ENCODE data around the gene FLT4.
"Not testable (repeated sequence)": the region's sequence is repeated elsewhere in the genome, so short reads cannot be mapped to it uniquely, and the experiment has no call there.

FLT4 gene

DNA sequence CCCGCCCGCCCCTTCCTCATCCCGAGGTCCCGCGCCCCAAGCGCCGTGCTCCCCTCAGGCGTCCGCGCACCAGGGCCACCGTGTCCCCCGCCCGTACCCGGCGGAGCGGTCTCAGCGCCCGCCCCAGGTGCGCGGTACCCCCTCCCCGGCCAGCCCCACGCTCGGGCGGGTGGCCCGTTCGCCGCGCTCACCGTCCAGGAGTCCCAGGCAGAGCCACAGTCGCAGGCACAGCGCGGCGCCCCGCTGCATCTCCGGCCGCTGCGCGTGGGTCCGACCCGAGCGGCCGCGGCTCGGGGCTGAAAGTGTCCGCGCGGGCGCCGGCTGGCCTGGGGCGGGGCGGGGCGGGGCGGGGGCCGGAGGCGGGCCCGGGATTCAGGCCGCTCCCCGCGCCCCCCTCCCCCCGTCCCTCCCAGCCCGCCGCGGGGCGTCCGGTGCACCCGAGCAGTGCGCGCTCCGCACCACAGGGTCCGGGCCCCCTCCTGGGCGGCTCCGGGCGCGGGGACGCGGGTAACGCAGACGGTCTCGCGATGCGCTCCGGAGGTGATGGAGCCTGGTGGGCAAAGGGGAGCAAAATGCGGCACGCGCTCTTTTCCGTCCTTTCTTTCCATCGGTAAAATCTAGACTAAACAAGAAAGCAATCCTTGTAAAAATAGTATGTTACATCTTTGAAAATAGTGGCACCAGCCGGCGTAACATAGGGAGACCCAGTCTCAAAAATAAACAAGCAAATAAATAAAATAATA lies at the start of gene FLT4:
FLT4 (minus strand) TSS at position 304 of the 743 bp plus-strand sequence; CDS start at position 249, 55 bp downstream.
- in situ Hi-C loops (cut with HindIII; ENCODE audit: low sequenced_read_pairs), result loop anchor here (5.0 kb wide), 3 partner anchors 48 to 103 kb away; no protein-coding TSS in a partner anchor

GRCh38 chr5:180699042-180699441 lies 49.6 kb upstream of the FLT4 start:
- in situ Hi-C loops (cut with HindIII; ENCODE audit: low sequenced_read_pairs), result loop anchor here (5.0 kb wide), 1 partner anchor 52 kb away; the partner anchor contains the start of gene FLT4

DNA sequence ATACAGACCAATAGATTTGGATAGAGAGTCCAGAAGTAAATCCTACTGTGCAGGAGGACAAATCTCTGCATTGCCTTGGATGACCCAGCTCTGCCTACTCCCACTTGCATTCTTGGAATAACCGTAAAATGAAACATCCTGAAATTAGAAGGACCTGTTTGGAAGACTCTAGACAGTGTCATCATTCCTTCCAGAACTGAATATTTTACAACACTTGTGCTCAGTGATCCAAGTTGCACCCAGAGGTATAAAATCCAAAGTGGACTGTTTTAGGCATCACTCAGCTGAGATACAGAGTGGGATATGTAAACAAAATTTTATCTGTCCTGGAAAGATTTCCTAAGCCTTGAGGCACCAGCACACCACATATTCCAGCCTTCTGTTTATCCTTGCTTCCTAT lies 46.7 kb upstream of the FLT4 start:
- in situ Hi-C loops (cut with HindIII; ENCODE audit: low sequenced_read_pairs), result loop anchor here (5.0 kb wide), 1 partner anchor 49 kb away; the partner anchor contains the start of gene FLT4

DNA sequence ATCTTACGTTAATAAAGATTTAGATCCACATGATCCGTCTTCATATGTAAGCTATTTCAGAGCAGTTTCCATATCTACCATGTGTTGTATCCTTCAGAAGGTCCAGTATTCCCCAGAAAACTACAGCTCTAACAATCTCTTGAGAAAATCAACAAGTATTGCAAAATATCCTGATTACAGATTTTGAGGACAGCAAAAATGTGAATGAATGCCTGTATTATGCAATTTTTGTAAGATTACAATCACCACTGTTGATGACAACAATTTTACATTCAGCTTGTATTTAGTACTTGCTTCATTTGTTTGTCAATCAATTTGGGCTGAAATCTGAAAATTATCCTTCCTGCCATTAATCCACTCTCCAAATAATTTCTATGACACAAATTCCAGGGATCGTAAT lies 43.0 kb upstream of the FLT4 start:
- in situ Hi-C loops (cut with HindIII; ENCODE audit: low sequenced_read_pairs), result loop anchor here (5.0 kb wide), 1 partner anchor 60 kb away; no protein-coding TSS in a partner anchor

DNA sequence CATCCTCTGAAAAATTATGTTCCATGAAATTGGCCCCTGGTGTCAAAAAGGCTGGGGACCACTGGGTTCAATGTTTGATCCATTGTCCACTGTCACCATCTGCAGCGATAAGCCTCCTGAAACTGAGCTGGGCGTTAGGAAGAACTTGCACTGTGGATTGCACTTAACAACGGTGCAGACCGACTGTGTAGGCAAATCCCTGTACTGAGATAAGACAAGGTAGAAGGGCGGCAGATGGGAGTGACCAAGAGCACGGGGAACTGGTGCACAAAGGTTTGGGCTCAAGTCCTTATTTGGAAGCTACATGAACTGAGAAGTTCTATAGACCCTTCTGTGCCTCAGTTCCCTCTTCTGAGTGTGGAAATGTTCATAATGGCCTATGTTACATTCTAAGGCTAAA lies 41.6 kb upstream of the FLT4 start:
- in situ Hi-C loops (cut with HindIII; ENCODE audit: low sequenced_read_pairs), result loop anchor here (5.0 kb wide), 1 partner anchor 61 kb away; no protein-coding TSS in a partner anchor

GRCh38 chr5:180690562-180690961 lies 41.2 kb upstream of the FLT4 start:
- in situ Hi-C loops (cut with HindIII; ENCODE audit: low sequenced_read_pairs), result loop anchor here (5.0 kb wide), 1 partner anchor 62 kb away; no protein-coding TSS in a partner anchor

- in situ Hi-C loops (cut with HindIII; ENCODE audit: low sequenced_read_pairs), result loop anchor here (5.0 kb wide), 1 partner anchor 63 kb away; no protein-coding TSS in a partner anchor
These were observed 40.4 kb upstream of the FLT4 start for GRCh38 chr5:180689775-180690174.

DNA sequence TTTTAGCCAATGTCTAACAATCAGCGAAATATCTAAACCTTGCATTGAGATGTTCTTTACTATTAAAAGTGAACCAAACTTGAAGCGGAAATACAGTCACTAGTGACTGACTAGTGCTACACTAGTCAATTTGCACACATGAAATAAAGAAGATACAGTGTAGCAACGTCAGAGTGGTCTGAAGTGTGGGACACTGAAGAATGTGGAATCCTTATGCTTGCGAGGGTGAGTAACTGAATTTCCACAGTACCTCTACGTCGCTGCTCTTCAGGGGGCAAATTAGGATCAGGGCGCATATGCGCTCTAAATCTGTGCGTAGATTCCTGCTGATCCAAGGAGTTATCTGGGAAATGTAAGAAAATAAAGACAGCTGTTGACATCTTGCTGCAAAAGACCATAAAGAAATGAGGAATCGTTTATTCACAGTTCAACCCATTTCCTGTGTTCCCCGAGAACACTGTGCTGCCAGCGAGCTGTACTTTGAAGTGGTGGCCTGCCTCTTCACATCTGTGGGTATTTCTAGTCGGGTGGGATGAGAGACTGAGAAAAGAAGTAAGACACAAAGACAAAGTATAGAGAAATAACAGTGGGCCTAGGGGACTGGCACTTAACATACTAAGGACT lies 39.8 kb upstream of the FLT4 start:
- in situ Hi-C loops (cut with HindIII; ENCODE audit: low sequenced_read_pairs), result no loop called here

DNA sequence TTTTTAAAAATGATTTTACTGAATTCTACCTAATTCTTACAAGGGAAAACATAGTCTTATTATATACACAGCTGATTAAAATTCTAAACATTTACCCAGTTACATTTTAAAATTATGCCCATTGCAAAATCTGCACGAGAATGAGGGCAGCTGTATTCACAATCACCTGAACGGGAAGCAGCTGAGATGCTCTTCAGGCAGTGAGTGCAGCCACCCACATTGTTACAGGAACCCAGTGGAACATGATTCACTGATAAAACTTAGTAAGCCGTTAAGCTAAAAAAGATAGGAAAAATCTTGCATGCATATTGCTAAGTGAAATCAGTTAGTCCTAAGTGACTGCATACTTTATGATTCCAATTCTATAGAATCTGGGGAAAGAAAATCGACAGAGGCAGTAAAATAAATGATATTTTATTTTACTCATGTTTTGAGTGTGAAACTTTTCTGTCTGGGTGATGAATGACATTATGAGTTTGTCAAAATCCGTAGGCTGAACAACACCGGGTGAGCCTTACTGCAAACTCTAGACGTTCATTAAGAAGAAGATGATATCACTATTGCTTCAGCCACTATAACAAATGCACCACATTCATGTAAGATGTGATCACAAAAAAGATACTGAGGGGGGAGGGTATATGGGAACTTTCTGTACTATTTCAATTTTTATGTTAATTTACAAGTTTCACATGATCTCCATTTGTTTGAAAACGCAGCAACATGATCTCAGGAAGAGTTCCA lies 39.1 kb upstream of the FLT4 start:
- in situ Hi-C loops (cut with HindIII; ENCODE audit: low sequenced_read_pairs), result no loop called here

DNA sequence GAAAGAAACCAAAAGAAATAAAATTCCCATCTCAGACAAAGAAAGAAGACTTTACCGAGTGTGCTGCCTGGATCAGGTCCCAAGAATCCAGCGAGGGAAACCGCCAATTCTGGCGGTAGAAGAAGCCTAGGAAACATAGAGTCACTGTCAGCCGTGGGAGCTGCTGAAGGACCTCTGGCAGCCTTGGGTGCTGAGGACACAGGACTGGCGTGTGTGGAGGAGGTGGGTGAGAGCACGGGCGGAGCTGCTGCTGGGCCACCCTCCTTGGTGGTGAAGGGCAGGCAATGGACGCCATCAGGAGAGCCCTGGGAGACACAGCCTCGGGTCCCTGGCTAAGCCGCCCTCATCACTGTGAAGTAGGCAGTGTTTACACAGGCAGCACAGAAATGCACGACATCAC lies 37.4 kb upstream of the FLT4 start:
- in situ Hi-C loops (cut with HindIII; ENCODE audit: low sequenced_read_pairs), result not testable (repeated sequence)

DNA sequence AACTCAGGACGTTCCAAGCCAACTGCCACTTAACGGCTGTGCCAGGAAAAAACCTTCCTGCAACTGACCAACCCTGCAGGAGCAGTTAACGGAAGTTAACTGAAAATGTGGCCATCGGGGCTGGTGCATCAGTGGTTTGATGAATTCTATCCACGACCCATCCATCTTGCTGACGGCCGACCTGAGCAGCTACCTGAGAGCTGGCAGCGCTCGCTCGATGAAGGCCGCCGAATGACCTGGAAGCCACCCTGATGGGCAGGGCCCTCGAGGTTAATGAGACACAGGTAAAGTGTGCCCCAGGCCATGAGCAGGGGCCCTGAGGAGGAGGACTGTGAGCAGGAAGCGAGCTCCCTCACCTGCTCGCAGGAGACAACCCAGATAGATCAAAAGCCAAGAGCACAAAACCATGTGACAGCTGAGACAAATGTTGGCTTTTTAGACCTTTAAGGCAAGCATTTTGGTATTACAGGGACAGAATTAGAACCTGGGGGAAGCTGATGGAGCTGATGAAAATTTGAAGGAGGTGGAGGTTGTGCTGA lies 35.3 kb upstream of the FLT4 start:
- in situ Hi-C loops (cut with HindIII; ENCODE audit: low sequenced_read_pairs), result no loop called here

- in situ Hi-C loops (cut with HindIII; ENCODE audit: low sequenced_read_pairs), result no loop called here
These were observed 34.0 kb upstream of the FLT4 start for GRCh38 chr5:180683220-180683922.

DNA sequence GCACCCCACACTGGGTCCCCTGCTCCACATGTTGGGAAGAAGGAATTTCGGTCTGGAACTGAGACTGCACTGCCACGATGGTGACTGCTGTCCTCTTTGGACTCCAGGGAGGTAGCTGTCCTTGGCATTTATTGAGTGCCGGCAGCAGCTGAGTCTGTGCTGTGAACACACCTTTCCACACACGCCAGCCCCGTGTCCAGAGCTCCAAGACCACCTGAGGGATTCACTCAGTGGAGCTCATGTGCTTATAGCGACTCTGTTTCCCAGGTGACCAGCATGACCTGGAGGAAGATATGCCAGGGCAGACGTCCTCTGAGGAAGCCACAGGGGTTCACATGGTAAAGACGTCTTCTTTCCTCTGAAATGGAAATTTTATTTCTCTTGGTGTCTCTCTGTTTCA lies 33.2 kb upstream of the FLT4 start:
- in situ Hi-C loops (cut with HindIII; ENCODE audit: low sequenced_read_pairs), result no loop called here

- in situ Hi-C loops (cut with HindIII; ENCODE audit: low sequenced_read_pairs), result not testable (repeated sequence)
These were observed 32.6 kb upstream of the FLT4 start for GRCh38 chr5:180682008-180682407.

DNA sequence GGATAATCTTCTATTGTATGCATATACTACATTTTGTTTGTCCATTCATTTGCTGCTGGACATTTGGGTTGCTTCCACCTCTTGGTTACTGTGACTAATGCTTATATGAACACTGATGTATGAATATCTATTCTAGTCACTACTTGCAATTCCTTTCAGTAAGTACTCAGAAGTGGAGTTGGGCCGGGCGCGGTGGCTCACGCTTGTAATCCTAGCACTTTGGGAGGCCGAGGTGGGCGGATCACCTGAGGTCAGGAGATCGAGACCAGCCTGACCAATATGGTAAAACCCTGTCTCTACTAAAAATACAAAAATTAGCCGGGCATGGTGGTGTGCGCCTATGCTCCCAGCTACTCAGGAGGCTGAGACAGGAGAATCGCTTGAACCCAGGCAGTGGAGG lies 28.9 kb upstream of the FLT4 start:
- in situ Hi-C loops (cut with HindIII; ENCODE audit: low sequenced_read_pairs), result not testable (repeated sequence)

- in situ Hi-C loops (cut with HindIII; ENCODE audit: low sequenced_read_pairs), result no loop called here
These were observed 25.7 kb upstream of the FLT4 start for GRCh38 chr5:180675036-180675635.

DNA sequence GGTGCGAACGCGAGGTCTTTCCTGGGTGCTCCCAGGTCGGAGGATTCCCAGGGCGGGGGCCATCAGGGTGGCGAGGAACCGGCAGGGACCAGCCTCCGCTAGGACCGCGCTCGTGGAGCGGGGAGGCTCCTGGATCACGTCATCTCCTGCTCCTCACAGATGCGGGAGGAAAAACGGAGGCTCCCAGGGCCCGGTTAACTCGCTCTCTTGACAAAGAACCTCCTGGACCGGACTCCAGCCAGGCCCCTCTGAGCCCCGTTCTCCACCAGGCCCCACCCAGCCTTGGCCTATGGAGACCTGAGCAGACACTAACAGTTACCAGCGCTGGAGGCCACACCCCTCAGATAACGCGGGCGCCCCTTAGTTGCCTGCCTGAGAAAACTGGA lies 24.7 kb upstream of the FLT4 start:
- in situ Hi-C loops (cut with HindIII; ENCODE audit: low sequenced_read_pairs), result not testable (repeated sequence)

- in situ Hi-C loops (cut with HindIII; ENCODE audit: low sequenced_read_pairs), result no loop called here
These were observed 24.1 kb upstream of the FLT4 start for GRCh38 chr5:180673371-180674089.

GRCh38 chr5:180671958-180672524 lies 22.6 kb upstream of the FLT4 start:
- in situ Hi-C loops (cut with HindIII; ENCODE audit: low sequenced_read_pairs), result not testable (repeated sequence)

All from endothelial cell of hepatic sinusoid (primary cell).